KMS-11 (cell line): ENCODE measurements around the gene NRP1.

ENCODE experiments used
- H2AFZ ChIP-seq: fragments of 200-600 bp; sonication (generic); 2 replicates; pipeline ENCODE4 v1.6.1; 2016; ENCODE audit warnings: antibody characterized with exemption, mixed run types, low read depth
- H3K27ac ChIP-seq: fragments of 200-600 bp; sonication (generic); 2 replicates; pipeline ENCODE4 v1.6.1; 2016; ENCODE audit warnings: mild to moderate bottlenecking, mixed run types
- H3K27me3 ChIP-seq: fragments of 200-600 bp; sonication (generic); 2 replicates; pipeline ENCODE4 v1.6.1; 2017; ENCODE audit warnings: mild to moderate bottlenecking, low read depth, mixed run types, moderate library complexity; ENCODE audit not compliant: insufficient read depth
- H3K36me3 ChIP-seq: fragments of 200-600 bp; sonication (generic); 2 replicates; pipeline ENCODE4 v1.6.1; 2017; ENCODE audit warnings: mild to moderate bottlenecking, mixed run types; ENCODE audit not compliant: insufficient read depth
- H3K4me1 ChIP-seq: fragments of 200-600 bp; sonication (generic); 2 replicates; pipeline ENCODE4 v1.6.1; 2016; ENCODE audit warnings: mild to moderate bottlenecking, low read depth, mixed run types; ENCODE audit not compliant: poor library complexity, severe bottlenecking
- H3K4me2 ChIP-seq: fragments of 200-600 bp; sonication (generic); 2 replicates; pipeline ENCODE4 v1.7.0; 2016; ENCODE audit warnings: mild to moderate bottlenecking, mixed run types
- H3K4me3 ChIP-seq: fragments of 200-600 bp; sonication (generic); IDR thresholded peaks from 2 replicates; pipeline ENCODE4 v1.6.1; 2017; ENCODE audit warnings: low read depth, low read length, mixed read lengths; ENCODE audit not compliant: insufficient read depth
- H3K79me2 ChIP-seq: fragments of 200-600 bp; sonication (generic); 2 replicates; pipeline ENCODE4 v1.6.1; 2016; ENCODE audit warnings: low read depth, mixed run types; ENCODE audit not compliant: insufficient read depth
- H3K9ac ChIP-seq: fragments of 200-600 bp; sonication (generic); 2 replicates; pipeline ENCODE4 v1.6.1; 2016; ENCODE audit warnings: mild to moderate bottlenecking, mixed run types
- H4K20me1 ChIP-seq: fragments of 200-600 bp; sonication (generic); 2 replicates; pipeline ENCODE4 v1.6.1; 2016; ENCODE audit warnings: mild to moderate bottlenecking, mixed run types; ENCODE audit not compliant: insufficient read depth
- TF ChIP-seq, protein P1 (sequence below): fragments of 200-600 bp; sonication (generic); conservative IDR thresholded peaks from 2 replicates; pipeline ENCODE4 v1.6.1; 2017; ENCODE audit warnings: low read depth, mild to moderate bottlenecking, antibody characterized with exemption, low read length, moderate library complexity, mixed read lengths

The NRP1 gene

DNA sequence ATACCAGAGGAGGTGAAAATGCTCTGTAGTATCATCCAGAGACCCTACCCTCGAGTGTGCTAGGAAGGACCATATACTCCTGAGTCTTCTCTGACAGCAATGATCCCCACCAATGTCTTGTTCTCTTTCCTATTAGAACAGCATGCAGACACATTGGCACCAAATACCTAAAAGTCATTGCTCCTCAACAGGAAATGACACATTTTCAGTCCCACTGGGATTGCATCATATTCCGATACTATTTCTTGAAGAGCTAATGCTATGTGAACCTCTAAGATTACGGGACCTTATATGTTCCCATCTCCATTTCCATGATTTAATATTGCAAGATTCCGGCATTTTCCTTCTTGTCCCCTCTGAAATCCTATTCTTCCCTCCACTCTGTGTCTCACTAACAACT lies 177.4 kb downstream of the NRP1 start:
- H3K36me3 ChIP-seq: no peaks in the 10 kb centered on the region
- no peaks in the 10 kb centered on the region for H4K20me1 ChIP-seq
- H3K4me3 ChIP-seq: no peak overlapping the region
- TF ChIP-seq, protein P1, sequence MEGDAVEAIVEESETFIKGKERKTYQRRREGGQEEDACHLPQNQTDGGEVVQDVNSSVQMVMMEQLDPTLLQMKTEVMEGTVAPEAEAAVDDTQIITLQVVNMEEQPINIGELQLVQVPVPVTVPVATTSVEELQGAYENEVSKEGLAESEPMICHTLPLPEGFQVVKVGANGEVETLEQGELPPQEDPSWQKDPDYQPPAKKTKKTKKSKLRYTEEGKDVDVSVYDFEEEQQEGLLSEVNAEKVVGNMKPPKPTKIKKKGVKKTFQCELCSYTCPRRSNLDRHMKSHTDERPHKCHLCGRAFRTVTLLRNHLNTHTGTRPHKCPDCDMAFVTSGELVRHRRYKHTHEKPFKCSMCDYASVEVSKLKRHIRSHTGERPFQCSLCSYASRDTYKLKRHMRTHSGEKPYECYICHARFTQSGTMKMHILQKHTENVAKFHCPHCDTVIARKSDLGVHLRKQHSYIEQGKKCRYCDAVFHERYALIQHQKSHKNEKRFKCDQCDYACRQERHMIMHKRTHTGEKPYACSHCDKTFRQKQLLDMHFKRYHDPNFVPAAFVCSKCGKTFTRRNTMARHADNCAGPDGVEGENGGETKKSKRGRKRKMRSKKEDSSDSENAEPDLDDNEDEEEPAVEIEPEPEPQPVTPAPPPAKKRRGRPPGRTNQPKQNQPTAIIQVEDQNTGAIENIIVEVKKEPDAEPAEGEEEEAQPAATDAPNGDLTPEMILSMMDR: no peak
- no peak overlapping the region for H3K4me2 ChIP-seq
- no peaks in the 10 kb centered on the region for H3K79me2 ChIP-seq
- H3K27me3 ChIP-seq: no peaks in the 10 kb centered on the region
- no peaks in the 10 kb centered on the region for H3K4me1 ChIP-seq
- H2AFZ ChIP-seq: no peak overlapping the region
- no peak overlapping the region for H3K27ac ChIP-seq
- H3K9ac ChIP-seq: no peak overlapping the region

DNA sequence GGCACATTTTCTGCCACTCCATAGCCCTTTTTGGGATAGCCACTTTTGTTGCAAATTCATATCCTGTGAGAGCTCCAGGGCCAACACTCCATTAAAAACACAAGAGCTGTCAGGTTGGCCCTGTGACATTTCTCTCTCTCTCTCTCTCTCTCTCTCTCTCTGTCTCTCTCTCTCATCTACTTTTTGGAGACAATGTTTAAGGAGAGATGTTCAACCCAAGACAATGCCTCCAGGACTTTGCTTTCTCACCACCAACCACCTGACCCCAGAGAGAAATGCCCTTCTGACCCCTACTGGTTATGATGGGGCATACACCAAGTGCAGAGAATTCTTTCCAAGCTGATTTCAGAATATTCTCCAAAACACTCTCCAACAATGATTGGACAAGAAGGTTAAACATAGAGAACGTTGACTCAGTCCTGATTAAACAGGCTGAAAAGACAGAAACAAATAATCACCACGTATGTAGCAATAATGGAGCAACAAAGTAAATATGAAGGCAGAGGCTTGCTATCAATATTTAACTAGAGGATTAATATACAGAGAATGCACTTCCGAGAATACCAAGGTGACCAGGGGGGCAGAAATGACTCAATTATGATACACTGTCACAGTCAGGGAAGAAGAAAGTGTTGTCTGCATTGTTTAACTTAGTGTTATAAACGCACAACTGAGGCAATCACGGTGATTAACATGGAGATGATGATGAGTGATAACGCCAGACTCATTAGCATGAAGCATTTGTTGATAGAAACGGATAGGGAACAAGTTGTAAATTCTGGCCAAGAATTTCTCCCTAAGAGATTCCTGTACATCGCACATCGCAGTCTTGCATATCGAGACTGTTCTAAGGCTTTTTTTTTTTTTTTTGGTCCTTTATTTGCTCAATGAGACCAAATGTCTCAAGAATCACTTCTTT lies 178.5 kb downstream of the NRP1 start:
- Histone ChIP-seq H3K9ac (no peak overlapping the region), H3K4me2 (no peak overlapping the region), H3K4me1 (no peaks in the 10 kb centered on the region), H3K27ac (no peak overlapping the region), H3K36me3 (no peaks in the 10 kb centered on the region), H3K79me2 (no peaks in the 10 kb centered on the region), H3K27me3 (no peaks in the 10 kb centered on the region), H4K20me1 (no peaks in the 10 kb centered on the region), H3K4me3 (no peak overlapping the region), H2AFZ (no peak overlapping the region)
- TF ChIP-seq, protein P1: peak; percentile 64

DNA sequence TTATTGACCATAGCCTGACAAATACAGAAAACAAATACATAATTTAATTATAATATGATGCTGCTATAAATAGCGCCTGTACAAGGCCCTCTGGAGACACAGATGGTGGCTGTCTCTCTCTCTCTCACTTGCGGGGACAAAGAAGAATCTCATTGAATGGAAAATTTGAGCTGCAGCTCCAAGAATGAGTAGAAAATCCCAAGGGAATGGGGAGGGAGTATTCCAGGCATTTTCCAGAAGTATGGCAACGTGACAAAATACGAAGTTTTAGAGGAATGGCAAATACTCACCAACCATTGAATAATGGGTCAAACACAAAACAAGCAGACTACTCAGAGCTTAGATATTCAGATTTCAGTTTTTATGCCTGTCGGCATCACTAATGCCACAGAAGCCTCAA lies 179.9 kb downstream of the NRP1 start:
- Histone ChIP-seq H3K4me3 (no peak overlapping the region), H3K4me2 (no peak overlapping the region), H3K36me3 (no peaks in the 10 kb centered on the region), H2AFZ (no peak overlapping the region), H3K9ac (no peak overlapping the region), H4K20me1 (no peaks in the 10 kb centered on the region), H3K27ac (no peak overlapping the region), H3K4me1 (no peaks in the 10 kb centered on the region), H3K27me3 (no peaks in the 10 kb centered on the region), H3K79me2 (no peaks in the 10 kb centered on the region)
- TF ChIP-seq, protein P1: no peak

DNA sequence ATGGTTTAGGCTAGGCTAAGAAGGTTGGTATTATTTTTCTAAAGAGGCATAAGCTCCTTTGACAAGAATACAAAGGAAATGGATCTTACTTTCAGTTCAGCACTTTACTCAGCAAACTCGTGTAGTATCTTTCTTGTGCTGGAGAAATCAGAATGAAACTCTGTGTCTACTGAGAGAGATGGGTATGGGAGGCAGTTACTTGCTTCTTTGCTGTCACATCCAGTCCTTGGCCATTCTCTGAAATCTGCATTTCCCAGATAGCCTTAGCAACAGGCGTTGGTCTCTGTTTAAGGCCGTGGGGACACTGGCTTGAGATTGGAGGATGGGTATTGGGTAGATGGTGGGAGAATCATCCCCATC lies 180.5 kb downstream of the NRP1 start:
- TF ChIP-seq, protein P1: no peak
- no peaks in the 10 kb centered on the region for H3K27me3 ChIP-seq
- no peak overlapping the region for H3K4me3 ChIP-seq
- H2AFZ ChIP-seq: no peak overlapping the region
- H3K9ac ChIP-seq: no peak overlapping the region
- no peak overlapping the region for H3K27ac ChIP-seq
- H4K20me1 ChIP-seq: no peaks in the 10 kb centered on the region
- H3K4me2 ChIP-seq: no peak overlapping the region
- no peaks in the 10 kb centered on the region for H3K36me3 ChIP-seq
- H3K4me1 ChIP-seq: no peaks in the 10 kb centered on the region
- H3K79me2 ChIP-seq: no peaks in the 10 kb centered on the region
